Limb (tissue), 2 donors: Measurements from ENCODE around the gene RTL9.
"Not testable (repeated sequence)": the region's sequence is repeated elsewhere in the genome, so short reads cannot be mapped to it uniquely, and the experiment has no call there.

Experiments
- DNase-seq, 2 donors: peaks; one replicate each; pipeline ENCODE4 v3.0.0-alpha.2; 2016; ENCODE audit errors: extremely low spot score in 2 of 2

Gene RTL9

GRCh38 chrX:110358548-110358947 is at the start of gene RTL9:
RTL9 (plus strand) TSS chrX:110358848; CDS start chrX:110450618, 91,770 bp downstream.
- DNase-seq, result no peak

- DNase-seq, result no peak
Observed at GRCh38 chrX:110310000-110310790, 48.5 kb upstream of the RTL9 start.

- DNase-seq, result no peak
Observed at GRCh38 chrX:110310896-110311295, 47.8 kb upstream of the RTL9 start.

GRCh38 chrX:110311437-110312230 is 47.0 kb upstream of the RTL9 start:
- no peak for DNase-seq

- DNase-seq, result no peak
Observed at GRCh38 chrX:110315551-110315950, 43.1 kb upstream of the RTL9 start.

GRCh38 chrX:110316351-110317060 is 42.1 kb upstream of the RTL9 start:
- DNase-seq, result no peak

GRCh38 chrX:110317061-110317819 is 41.4 kb upstream of the RTL9 start:
- DNase-seq, result peak in 1 of 2 donors; percentile 39

GRCh38 chrX:110317820-110318663 is 40.6 kb upstream of the RTL9 start, which contains the start of gene AMMECR1:
AMMECR1 (minus strand) TSS chrX:110318085; CDS start chrX:110318071, 14 bp downstream.
- DNase-seq, result peak; percentile 71 to 85

- DNase-seq, result no peak
Observed at GRCh38 chrX:110318664-110318968, 40.0 kb upstream of the RTL9 start.

GRCh38 chrX:110320381-110320987 is 38.2 kb upstream of the RTL9 start:
- no peak for DNase-seq

GRCh38 chrX:110321081-110321480 is 37.6 kb upstream of the RTL9 start:
- DNase-seq, result no peak

GRCh38 chrX:110321670-110322069 is 37.0 kb upstream of the RTL9 start:
- no peak for DNase-seq

GRCh38 chrX:110322603-110323002 is 36.0 kb upstream of the RTL9 start:
- no peak for DNase-seq

- DNase-seq, result no peak
Observed at GRCh38 chrX:110326712-110327111, 31.9 kb upstream of the RTL9 start.

GRCh38 chrX:110327336-110327735 is 31.3 kb upstream of the RTL9 start:
- DNase-seq, result no peak

- not testable (repeated sequence) for DNase-seq
Observed at GRCh38 chrX:110328613-110329012, 30.0 kb upstream of the RTL9 start.

- DNase-seq, result no peak
Observed at GRCh38 chrX:110331444-110332030, 27.1 kb upstream of the RTL9 start.

- DNase-seq, result not testable (repeated sequence)
Observed at GRCh38 chrX:110333458-110333857, 25.2 kb upstream of the RTL9 start.

- DNase-seq, result no peak
Observed at GRCh38 chrX:110338935-110339334, 19.7 kb upstream of the RTL9 start.
